Upper lobe of left lung (tissue), 4 donors: Measurements from ENCODE around the gene KSR2.

Experiments used
- EP300 ChIP-seq, 4 donors: sonication (generic); formaldehyde crosslinking; IDR thresholded peaks; one replicate each; pipeline ENCODE4 v1.5.1; 2017; ENCODE audit warnings: antibody characterized with exemption in 4 of 4, control low read depth in 2 of 4
- POLR2A ChIP-seq, 4 donors: fragments of 450-650 bp; IDR thresholded peaks; one replicate each; pipeline ENCODE4 v1.5.1; 2016 to 2017; ENCODE audit warnings: antibody characterized with exemption in 4 of 4, mild to moderate bottlenecking in 2 of 4
- POLR2AphosphoS5 ChIP-seq, 2 donors: sonication (generic); formaldehyde crosslinking; IDR thresholded peaks; one replicate each; pipeline ENCODE4 v1.5.1; 2017; ENCODE audit warnings: antibody characterized with exemption in 2 of 2
- TF ChIP-seq, protein P1 (sequence below), 6 experiments: fragments of 450-650 bp in 4 of 6; fragments of 200-600 bp in 2 of 6; sonication (generic) in 2 of 6; IDR thresholded peaks; one replicate each; pipeline ENCODE4 v1.5.1; 2016 to 2019; ENCODE audit warnings: antibody characterized with exemption in 6 of 6

DNA sequence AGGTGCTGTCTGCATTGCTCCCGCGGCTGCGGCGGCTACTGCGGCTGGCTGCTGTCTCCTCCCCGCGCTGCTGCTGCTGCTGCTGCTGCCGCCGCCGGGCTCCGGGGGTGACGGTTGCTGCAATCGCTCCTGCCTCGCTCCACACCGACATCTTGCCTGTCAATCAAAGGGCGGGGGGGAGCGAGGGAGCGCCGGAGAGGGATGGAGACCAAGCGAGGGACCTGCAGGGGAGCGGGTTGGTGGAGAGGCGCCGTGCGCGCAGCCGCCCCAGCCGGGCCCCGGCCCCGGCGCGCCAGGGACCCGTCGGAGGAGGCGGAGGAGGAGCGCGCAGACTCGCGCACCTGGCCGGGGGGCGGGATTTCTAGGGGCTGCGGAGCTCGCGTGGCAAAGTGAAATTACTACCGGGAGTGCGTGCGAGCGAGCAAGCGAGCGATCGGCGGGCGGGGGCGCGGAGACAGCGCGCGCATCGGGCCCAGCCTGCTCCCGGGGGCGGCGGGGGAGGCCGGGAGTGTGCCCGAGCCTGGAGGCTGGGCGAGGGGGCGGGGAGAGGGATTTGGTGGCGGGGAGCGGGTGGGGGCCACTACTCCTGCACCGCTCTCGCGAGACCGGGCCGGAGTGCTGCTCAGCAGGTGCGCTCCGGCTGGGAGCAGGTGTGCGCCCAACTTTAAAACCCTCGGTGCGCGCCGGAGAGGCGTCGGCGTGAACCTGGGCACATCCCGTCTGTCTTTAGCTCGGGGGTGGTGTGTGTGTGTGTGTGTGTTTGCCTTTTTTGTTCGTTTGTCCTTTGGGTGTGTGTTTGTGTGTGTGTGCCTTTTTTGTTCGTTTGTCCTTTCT, at the start of gene KSR2:
- TF ChIP-seq, protein P1, sequence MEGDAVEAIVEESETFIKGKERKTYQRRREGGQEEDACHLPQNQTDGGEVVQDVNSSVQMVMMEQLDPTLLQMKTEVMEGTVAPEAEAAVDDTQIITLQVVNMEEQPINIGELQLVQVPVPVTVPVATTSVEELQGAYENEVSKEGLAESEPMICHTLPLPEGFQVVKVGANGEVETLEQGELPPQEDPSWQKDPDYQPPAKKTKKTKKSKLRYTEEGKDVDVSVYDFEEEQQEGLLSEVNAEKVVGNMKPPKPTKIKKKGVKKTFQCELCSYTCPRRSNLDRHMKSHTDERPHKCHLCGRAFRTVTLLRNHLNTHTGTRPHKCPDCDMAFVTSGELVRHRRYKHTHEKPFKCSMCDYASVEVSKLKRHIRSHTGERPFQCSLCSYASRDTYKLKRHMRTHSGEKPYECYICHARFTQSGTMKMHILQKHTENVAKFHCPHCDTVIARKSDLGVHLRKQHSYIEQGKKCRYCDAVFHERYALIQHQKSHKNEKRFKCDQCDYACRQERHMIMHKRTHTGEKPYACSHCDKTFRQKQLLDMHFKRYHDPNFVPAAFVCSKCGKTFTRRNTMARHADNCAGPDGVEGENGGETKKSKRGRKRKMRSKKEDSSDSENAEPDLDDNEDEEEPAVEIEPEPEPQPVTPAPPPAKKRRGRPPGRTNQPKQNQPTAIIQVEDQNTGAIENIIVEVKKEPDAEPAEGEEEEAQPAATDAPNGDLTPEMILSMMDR (IDR thresholded peaks at IDR 0.05), result no peak
- TF ChIP-seq POLR2A (IDR thresholded peaks at IDR 0.05) (peak in 1 of 4 donors; percentile 66), POLR2AphosphoS5 (IDR thresholded peaks at IDR 0.05) (no peak), EP300 (IDR thresholded peaks at IDR 0.05) (no peak)
